GM15510 (cell line): ENCODE results near the gene RTN4RL1.
A peak's percentile ranks its signal among the peaks of the same experiment; 100 is the strongest.

ENCODE experiments used
- POLR2A ChIP-seq: IDR thresholded peaks from 3 replicates; pipeline ENCODE4 v1.6.1; 2011; ENCODE audit warnings: borderline replicate concordance; ENCODE audit not compliant: insufficient read length; ENCODE audit errors: extremely low read depth

Gene RTN4RL1

DNA sequence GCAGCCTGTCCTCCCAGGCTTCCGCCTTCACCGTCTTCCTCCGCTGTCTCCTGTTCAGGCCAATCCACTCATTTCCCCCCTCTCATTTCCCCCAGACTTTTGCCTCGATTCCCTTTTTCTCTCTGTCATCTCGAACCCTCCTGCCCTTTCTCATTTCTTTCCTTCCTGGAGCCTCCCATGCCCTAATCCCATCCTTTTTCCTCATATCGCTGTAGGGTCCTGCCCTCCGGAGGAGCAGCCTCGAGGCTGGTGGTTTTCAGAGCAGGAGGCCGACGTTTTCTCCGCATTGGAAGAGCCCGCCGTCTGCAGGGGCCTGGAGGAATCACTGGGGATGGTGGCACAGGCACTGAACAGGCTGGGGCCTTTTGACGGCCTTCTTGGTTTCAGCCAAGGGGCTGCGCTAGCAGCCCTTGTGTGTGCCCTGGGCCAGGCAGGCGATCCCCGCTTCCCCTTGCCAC lies 17.3 kb upstream of the RTN4RL1 start:
- TF ChIP-seq POLR2A, result no peak

DNA sequence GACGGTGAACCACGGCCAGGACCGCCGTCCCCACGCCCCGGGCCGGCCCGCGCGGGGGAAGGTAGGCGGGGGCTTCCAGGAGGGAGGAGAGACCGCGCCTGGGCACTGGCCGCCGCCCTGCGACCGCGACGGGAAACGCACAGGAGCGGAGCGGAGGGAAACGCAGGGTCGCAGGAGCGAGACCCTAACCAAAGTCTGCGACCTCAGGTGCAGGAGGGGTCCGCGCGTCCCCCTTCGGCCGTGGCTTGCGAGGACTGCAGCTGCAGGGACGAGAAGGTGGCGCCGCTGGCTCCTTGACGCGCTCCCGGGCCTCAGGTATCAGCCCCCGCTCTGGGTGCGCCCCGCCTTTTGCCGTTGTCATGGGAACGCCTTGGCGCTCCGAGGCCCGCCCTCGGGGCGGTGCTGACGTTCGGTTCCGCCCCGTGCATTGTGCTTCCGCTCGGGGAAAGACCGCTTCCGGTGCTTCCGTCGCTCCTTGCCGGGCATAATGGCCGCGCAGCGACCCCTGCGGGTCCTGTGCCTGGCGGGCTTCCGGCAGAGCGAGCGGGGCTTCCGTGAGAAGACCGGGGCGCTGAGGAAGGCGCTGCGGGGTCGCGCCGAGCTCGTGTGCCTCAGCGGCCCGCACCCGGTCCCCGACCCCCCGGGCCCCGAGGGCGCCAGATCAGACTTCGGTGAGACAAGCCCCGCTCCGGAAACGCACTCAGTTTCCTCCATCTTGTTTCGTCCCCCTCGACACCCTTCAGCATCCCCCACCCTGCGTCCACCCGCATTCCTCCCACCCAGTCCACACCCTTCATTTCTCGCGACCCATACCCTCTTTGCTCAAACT lies 16.6 kb upstream of the RTN4RL1 start, which contains the start of gene OVCA2:
TSS of gene OVCA2 (plus strand) at position 462 of the 829 bp plus-strand sequence. CDS start at position 488, 26 bp downstream.
- peak; percentile 82 for TF ChIP-seq POLR2A

GRCh38 chr17:2040942-2041560 lies 15.9 kb upstream of the RTN4RL1 start:
- no peak for TF ChIP-seq POLR2A

- TF ChIP-seq POLR2A, result no peak
Observed at GRCh38 chr17:2040219-2040827, 15.2 kb upstream of the RTN4RL1 start.

GRCh38 chr17:2037155-2037554 lies 12.0 kb upstream of the RTN4RL1 start:
- TF ChIP-seq POLR2A, result no peak

- no peak for TF ChIP-seq POLR2A
Observed at GRCh38 chr17:2035541-2036488, 10.7 kb upstream of the RTN4RL1 start.

DNA sequence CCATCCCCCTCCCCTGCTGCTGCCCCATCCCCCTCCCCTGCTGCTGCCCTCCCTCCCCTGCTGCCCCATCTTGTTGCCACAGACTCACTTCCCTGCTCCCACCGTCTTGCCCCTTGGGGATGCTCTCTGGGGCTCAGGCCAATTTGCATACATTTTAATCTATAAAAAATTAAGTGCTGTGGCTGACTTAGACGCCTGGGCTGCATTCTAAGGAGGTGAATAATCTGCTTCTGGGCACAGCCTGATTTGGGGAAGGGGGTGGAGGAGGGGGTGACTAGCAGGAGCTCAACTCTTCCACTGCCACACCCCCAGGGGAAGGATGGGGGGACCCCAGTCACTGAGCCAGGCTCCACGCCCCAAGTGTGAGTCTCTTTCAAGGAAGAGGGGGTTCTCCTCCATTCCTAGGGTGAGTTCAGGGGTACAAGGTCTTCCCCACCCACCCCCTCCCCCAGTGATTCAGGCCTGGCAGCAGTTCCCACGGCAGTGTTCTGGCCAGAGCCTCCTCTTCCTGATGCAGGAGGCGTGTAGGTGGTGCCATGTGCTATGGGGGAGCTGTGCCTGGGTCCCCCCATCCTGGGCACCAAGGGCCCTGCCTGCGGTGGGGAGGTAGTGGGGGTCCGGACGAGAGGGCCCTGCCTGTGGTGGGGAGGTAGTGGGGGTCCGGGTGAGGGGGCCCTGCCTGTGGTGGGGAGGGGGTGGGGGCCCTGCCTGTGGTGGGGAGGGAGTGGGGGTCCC lies 9.8 kb upstream of the RTN4RL1 start:
- no peak for TF ChIP-seq POLR2A

DNA sequence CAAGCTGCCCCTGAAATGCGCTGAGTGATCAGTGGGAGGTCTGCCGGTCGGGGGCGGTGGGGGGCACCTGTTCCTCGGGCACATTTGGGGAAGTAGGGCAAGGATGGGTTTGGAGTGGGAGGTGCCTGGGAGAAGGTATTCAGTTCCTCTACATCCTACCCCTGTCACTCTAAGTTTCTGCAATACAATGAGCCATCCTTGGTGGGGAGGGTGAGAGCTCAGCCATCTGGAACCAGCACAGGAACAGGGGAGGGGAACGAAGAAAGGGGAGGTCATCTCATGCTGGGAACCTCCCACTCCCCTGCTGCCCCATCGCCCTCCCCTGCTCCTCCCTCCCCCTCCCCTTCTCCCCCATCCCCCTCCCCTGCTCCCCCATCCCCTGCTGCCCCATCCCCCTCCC lies 9.0 kb upstream of the RTN4RL1 start:
- no peak for TF ChIP-seq POLR2A

DNA sequence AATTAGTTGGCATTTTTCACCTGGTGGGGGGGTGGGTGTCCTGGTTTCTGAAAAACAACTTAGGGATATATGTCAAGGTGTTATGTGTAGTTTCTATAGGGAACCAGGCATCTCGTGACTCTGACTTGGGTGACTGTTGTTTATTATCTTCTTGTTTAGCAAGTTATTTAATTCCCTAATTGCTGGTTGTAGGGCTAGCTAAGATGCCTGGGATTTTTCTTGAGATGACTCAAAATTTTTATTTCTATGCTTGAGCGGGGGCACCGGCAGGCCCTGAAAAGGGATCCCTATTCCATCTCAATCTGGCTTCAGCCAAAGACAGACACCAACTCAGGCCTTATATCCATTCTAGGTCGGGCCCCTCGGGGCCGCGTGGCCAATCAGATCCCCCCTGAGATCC lies 8.0 kb upstream of the RTN4RL1 start:
- TF ChIP-seq POLR2A, result no peak

DNA sequence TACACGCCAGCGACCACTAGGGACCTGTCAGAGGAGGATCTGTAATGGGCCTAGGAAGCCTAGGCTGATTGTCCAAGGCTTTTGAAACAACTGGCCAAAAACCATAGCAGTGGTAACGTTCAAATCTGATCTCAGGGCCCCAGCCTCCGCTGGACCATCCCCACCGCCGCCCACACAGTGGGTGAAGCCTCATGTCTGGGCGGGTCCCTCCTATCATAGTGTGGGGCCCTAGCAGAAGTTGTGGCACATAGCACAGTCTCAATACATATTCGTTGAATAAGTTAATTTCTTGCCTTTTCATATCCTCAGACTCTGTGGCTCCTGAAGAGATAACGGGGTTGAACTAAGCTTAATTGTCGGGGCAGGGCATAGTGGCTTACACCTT lies 5.6 kb upstream of the RTN4RL1 start:
- TF ChIP-seq POLR2A, result no peak

GRCh38 chr17:2029911-2030778 lies 5.0 kb upstream of the RTN4RL1 start, which contains the start of gene DPH1:
DPH1 (plus strand) TSS chr17:2030153; CDS start chr17:2030170, 17 bp downstream.
- TF ChIP-seq POLR2A, result peak; percentile 62

DNA sequence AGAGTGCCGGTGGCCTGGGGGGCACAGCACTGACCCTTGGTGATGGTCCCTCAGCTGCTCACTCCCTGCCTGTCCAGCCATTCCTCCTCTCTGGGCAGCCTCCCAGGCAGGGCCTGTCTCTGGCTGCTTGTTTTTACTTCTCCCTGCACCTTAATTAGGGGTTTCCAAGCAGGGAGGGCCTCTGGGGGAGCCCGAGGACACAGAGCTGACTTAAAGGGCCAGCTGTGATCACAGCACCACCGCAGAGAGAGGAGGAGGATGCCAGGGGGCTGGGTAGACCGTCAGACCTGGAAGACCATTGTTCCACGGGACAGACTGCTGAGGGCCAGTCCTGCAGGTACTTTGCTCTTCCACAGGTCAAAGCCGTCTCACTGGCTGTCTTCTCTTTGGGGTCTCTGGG lies 3.6 kb upstream of the RTN4RL1 start:
- no peak for TF ChIP-seq POLR2A

- TF ChIP-seq POLR2A, result no peak
Observed at GRCh38 chr17:2028234-2028614, 3.1 kb upstream of the RTN4RL1 start.

DNA sequence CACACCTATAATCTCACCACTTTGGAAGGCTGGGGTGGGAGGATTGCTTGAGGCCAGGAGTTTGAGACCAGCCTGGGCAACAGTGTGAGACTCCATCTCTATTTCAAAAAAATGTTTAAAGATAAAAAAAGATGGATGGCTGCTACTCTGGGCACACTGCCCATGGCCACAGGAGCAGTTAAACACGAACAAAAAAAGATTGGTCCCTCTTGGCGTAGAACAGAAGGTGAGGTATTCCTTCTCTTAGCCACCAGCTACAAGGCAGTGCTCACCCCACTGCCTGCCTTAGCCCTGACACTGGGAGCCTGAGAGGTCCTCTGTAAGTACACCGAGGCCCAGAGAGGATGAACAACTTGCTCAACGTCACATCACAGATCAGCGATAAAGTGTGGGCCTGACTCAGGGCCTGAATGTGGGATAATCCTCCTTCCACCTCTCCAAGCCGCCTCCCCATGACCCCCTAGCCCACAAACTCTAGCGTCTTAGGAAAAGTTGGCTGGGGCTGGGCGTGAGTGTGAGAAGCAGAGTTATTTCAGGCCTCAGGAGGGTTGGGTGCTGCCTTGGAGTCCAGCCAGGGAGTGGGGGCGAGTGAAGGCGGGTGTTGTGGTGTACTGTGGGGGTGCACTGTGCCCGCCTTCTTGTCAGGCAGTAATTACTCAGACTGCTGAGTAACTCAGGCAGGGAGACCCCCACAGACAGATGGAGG lies 2.5 kb upstream of the RTN4RL1 start:
- no peak for TF ChIP-seq POLR2A
